Esophagus squamous epithelium (tissue), 5 donors: ENCODE results near the gene ZNF584. TPM values are rescaled to one million over a fixed set of nuclear protein-coding genes. Genes with fewer than 3 reads are reported as not detected.
A peak's percentile ranks its signal among the peaks of the same experiment; 100 is the strongest.

Experiments used
- DNase-seq: peaks from one replicate; lab custom pipeline; 2025; lab: John Stamatoyannopoulos, UW
- H3K27ac ChIP-seq, 4 donors: fragments of 200-600 bp; sonication (generic); one replicate each; pipeline ENCODE4 v1.5.1; 2016 to 2019; ENCODE audit warnings: mild to moderate bottlenecking in 1 of 4
- H3K27me3 ChIP-seq, 4 donors: fragments of 200-600 bp; sonication (generic); 1 replicate in 3 of 4; 2 replicates in 1 of 4; pipeline versions ENCODE4 v1.5.1 to v1.6.0; 2017 to 2021; ENCODE audit warnings: antibody characterized with exemption in 1 of 4
- H3K36me3 ChIP-seq, 3 donors: fragments of 200-600 bp; sonication (generic); one replicate each; pipeline ENCODE4 v1.5.1; 2016 to 2019
- H3K4me1 ChIP-seq, 3 donors: fragments of 200-600 bp; sonication (generic); one replicate each; pipeline ENCODE4 v1.5.1; 2017 to 2019
- H3K4me3 ChIP-seq, 4 donors: fragments of 200-600 bp; sonication (generic); 1 replicate in 3 of 4; 2 replicates in 1 of 4; pipeline ENCODE4 v1.5.1; 2016 to 2019; ENCODE audit warnings: mild to moderate bottlenecking in 2 of 4, moderate library complexity in 1 of 4
- H3K9me3 ChIP-seq, 3 donors: fragments of 200-600 bp; sonication (generic); one replicate each; pipeline ENCODE4 v1.5.1; 2016 to 2019
- CTCF ChIP-seq, 6 experiments: fragments of 450-650 bp in 4 of 6; fragments of 200-600 bp in 2 of 6; sonication (generic) in 2 of 6; IDR thresholded peaks; one replicate each; pipeline ENCODE4 v1.5.1; 2016 to 2019; ENCODE audit warnings: antibody characterized with exemption in 6 of 6, mild to moderate bottlenecking in 4 of 6, moderate library complexity in 4 of 6
- POLR2A ChIP-seq, 4 donors: fragments of 450-650 bp; IDR thresholded peaks; one replicate each; pipeline ENCODE4 v1.6.1; 2017; ENCODE audit warnings: antibody characterized with exemption in 4 of 4, mild to moderate bottlenecking in 4 of 4, moderate library complexity in 3 of 4
- WGBS, 2 donors: methylation state at CpG; one replicate each; pipeline ENCODE4 v1.1.5; 2018; 5-methylcytosine and 5-hydroxymethylcytosine counted together
- intact Hi-C: fragments of 100-400 bp; cut with DNase I; formaldehyde crosslinking; loops from one replicate; pipeline ENCODE4 v1.15.0; 2022
- small RNA-seq, 4 donors: library from RNA; depleted of rRNA; stranded (forward); fragments of <200 nt; gene quantifications; one replicate each; pipeline ENCODE3, GENCODE V24; 2016
- total RNA-seq, 4 donors: library from RNA; depleted of rRNA; stranded (reverse); fragments of >200 nt; gene quantifications; one replicate each; pipeline ENCODE4 v1.1.0, GENCODE V29; 2016
- donor health status: DM: yes; HTN: yes; CAD: no.

The ZNF584 gene
- total RNA-seq, 4 donors from 2014 or later: 8.5 to 13.4 (median 9.4) TPM

- intact Hi-C loops: no loop called here
- peak within 1 kb of the TSS; percentile 76 to 100 (median 90) for H3K4me3 ChIP-seq
- H3K36me3 ChIP-seq: peaks cover 14 to 31% (median 21%) of the 10 kb centered on the region in 3 donors
- no peaks in the 10 kb centered on the region for H3K9me3 ChIP-seq
- WGBS, 2 donors: 0% methylated on average over 2 of the region's 92 CpGs; no CpG with 5 or more reads in 1 of the 2 donors
- no peaks in the 10 kb centered on the region for H3K27me3 ChIP-seq
- peak; percentile 91 for DNase-seq
- H3K4me1 ChIP-seq: peaks cover 12 to 27% (median 14%) of the 10 kb centered on the region in 3 donors
- H3K27ac ChIP-seq: peak within 1 kb of the TSS; percentile 81 to 88 (median 87)
- TF ChIP-seq POLR2A (IDR thresholded peaks at IDR 0.05) (peak in 2 of 4 donors; percentile 29 to 59), CTCF (IDR thresholded peaks at IDR 0.05) (peak in 1 of 6 experiments; percentile 5)
These were observed 58.5 kb downstream of the ZNF584 start, which contains the start of gene ZNF324 for GRCh38 chr19:58466760-58467589. Gene ZNF324, plus strand, starts transcription at chr19:58467080. Its CDS starts 2,106 bp downstream, at chr19:58469186.

Small RNA genes within 50 kb of the gene (small RNA-seq; reads per million reads assigned to genes)
- gene MIR4754 (0 reads per million in 4 donors), gene RNA5SP473 (0 to 0.60 (median 0.15) reads per million in 4 donors)

Other genes starting within 250 kb of the ZNF584 start
- 10 to 100 TPM; 20.4 to 28.6 (median 24.9) TPM for gene ZNF274, start 225.6 kb upstream of the ZNF584 start, total RNA-seq
- 10 to 100 TPM; 19.1 to 53.4 (median 36.0) TPM for gene ZNF544, start 179.7 kb upstream of the ZNF584 start, total RNA-seq
- 1 to 10 TPM; 3.5 to 6.7 (median 4.2) TPM for gene ZNF8, start 129.7 kb upstream of the ZNF584 start, total RNA-seq
- 10 to 100 TPM; 24.7 to 42.0 (median 38.0) TPM for gene ERVK3-1, start 103.3 kb upstream of the ZNF584 start, total RNA-seq
- gene ZSCAN22, start 81.7 kb upstream of the ZNF584 start, total RNA-seq: 1 to 10 TPM; 2.2 to 3.2 (median 2.9) TPM
- 10 to 100 TPM in 2 of 4 donors, 1 to 10 TPM in 1, not detected in 1; 1.1 to 25.1 (median 13.9) TPM for gene A1BG, start 55.2 kb upstream of the ZNF584 start, total RNA-seq
- 1 to 10 TPM in 3 of 4 donors, under 1 TPM in 1; 0.87 to 1.9 (median 1.4) TPM for gene ZNF497, start 45.9 kb upstream of the ZNF584 start, total RNA-seq
- gene ZNF837, start 27.6 kb upstream of the ZNF584 start, total RNA-seq: 1 to 10 TPM; 2.4 to 6.7 (median 3.3) TPM
- 1,000 to 10,000 TPM; 1,292 to 2,917 (median 1,952) TPM for gene RPS5, start 21.4 kb upstream of the ZNF584 start, total RNA-seq
- gene RNF225, start 13.0 kb upstream of the ZNF584 start, total RNA-seq: 10 to 100 TPM in 2 of 4 donors, 1 to 10 TPM in 2; 5.0 to 30.5 (median 15.7) TPM
- 1 to 10 TPM; 2.0 to 5.3 (median 2.4) TPM for gene ZNF132, start 31.5 kb downstream of the ZNF584 start, total RNA-seq
- 10 to 100 TPM in 1 of 4 donors, 1 to 10 TPM in 3; 6.5 to 10.1 (median 8.0) TPM for gene ZNF324B, start 43.0 kb downstream of the ZNF584 start, total RNA-seq
- gene ZNF324, start 58.4 kb downstream of the ZNF584 start, total RNA-seq: 10 to 100 TPM; 13.5 to 25.4 (median 20.2) TPM
- 10 to 100 TPM in 3 of 4 donors, 1 to 10 TPM in 1; 6.0 to 13.3 (median 12.1) TPM for gene ZNF446, start 67.7 kb downstream of the ZNF584 start, total RNA-seq
- 1 to 10 TPM; 1.9 to 5.3 (median 2.6) TPM for gene SLC27A5, start 103.3 kb downstream of the ZNF584 start, total RNA-seq
- 10 to 100 TPM in 1 of 4 donors, 1 to 10 TPM in 3; 6.9 to 11.1 (median 8.3) TPM for gene ZBTB45, start 111.2 kb downstream of the ZNF584 start, total RNA-seq
- 100 to 1,000 TPM; 150 to 198 (median 179) TPM for gene TRIM28, start 135.4 kb downstream of the ZNF584 start, total RNA-seq
- gene CHMP2A, start 146.5 kb downstream of the ZNF584 start, total RNA-seq: 10 to 100 TPM; 76.5 to 99.5 (median 86.6) TPM
- gene UBE2M, start 150.0 kb downstream of the ZNF584 start, total RNA-seq: 10 to 100 TPM; 22.0 to 37.4 (median 24.7) TPM
- 10 to 100 TPM; 11.8 to 30.9 (median 21.7) TPM for gene MZF1, start 164.7 kb downstream of the ZNF584 start, total RNA-seq